IMR-90 (cell line): ENCODE results near the gene ALOX12.

Source experiments
- CEBPB ChIP-seq: IDR thresholded peaks from 2 replicates; pipeline ENCODE4 v1.6.1; 2012; ENCODE audit warnings: low read depth, low read length, improper control_type of control experiment
- CHD1 ChIP-seq: IDR thresholded peaks from 2 replicates; pipeline ENCODE4 v1.6.1; 2012; ENCODE audit warnings: low read depth, low read length, improper control_type of control experiment
- FOS ChIP-seq: fragments of 150-350 bp; IDR thresholded peaks from 2 replicates; pipeline ENCODE4 v1.6.1; 2016; ENCODE audit warnings: low read depth, low read length
- MAFK ChIP-seq: IDR thresholded peaks from 2 replicates; pipeline ENCODE4 v1.6.1; 2012; ENCODE audit warnings: low read depth, low read length, improper control_type of control experiment
- MAZ ChIP-seq: IDR thresholded peaks from 2 replicates; pipeline ENCODE4 v1.6.1; 2012; ENCODE audit warnings: low read depth, mild to moderate bottlenecking, low read length, improper control_type of control experiment, moderate library complexity, borderline replicate concordance
- MXI1 ChIP-seq: IDR thresholded peaks from 2 replicates; pipeline ENCODE4 v1.6.1; 2012; ENCODE audit warnings: low read depth, mild to moderate bottlenecking, low read length, moderate library complexity, borderline replicate concordance
- POLR2A ChIP-seq: IDR thresholded peaks from 2 replicates; pipeline ENCODE4 v1.6.1; 2012; ENCODE audit warnings: mild to moderate bottlenecking, low read depth, low read length
- RAD21 ChIP-seq: IDR thresholded peaks from 2 replicates; pipeline ENCODE4 v1.6.1; 2012; ENCODE audit warnings: low read length, improper control_type of control experiment
- RCOR1 ChIP-seq: IDR thresholded peaks from 2 replicates; pipeline ENCODE4 v1.6.1; 2012; ENCODE audit warnings: mild to moderate bottlenecking, low read length, improper control_type of control experiment; ENCODE audit not compliant: insufficient replicate concordance
- RFX5 ChIP-seq: IDR thresholded peaks from 2 replicates; pipeline ENCODE4 v1.8.0; 2012; ENCODE audit warnings: low read depth, mild to moderate bottlenecking, low read length, moderate library complexity
- SMC3 ChIP-seq: fragments of 150-350 bp; IDR thresholded peaks from 2 replicates; pipeline ENCODE4 v1.6.1; 2016; ENCODE audit warnings: low read depth, mild to moderate bottlenecking, antibody characterized with exemption, low read length, moderate library complexity
- TF ChIP-seq, protein P1 (sequence below): conservative IDR thresholded peaks from 2 replicates; pipeline ENCODE4 v1.5.1; 2012; ENCODE audit warnings: mild to moderate bottlenecking, low read depth, low read length, improper control_type of control experiment
- TF ChIP-seq, protein P2 (sequence below): fragments of 150-350 bp; IDR thresholded peaks from 2 replicates; pipeline ENCODE4 v1.6.1; 2017; ENCODE audit warnings: mild to moderate bottlenecking, antibody characterized with exemption, low read length, low read depth

- TF ChIP-seq POLR2A: no peak
- TF ChIP-seq RCOR1: no peak
- TF ChIP-seq, protein P1, sequence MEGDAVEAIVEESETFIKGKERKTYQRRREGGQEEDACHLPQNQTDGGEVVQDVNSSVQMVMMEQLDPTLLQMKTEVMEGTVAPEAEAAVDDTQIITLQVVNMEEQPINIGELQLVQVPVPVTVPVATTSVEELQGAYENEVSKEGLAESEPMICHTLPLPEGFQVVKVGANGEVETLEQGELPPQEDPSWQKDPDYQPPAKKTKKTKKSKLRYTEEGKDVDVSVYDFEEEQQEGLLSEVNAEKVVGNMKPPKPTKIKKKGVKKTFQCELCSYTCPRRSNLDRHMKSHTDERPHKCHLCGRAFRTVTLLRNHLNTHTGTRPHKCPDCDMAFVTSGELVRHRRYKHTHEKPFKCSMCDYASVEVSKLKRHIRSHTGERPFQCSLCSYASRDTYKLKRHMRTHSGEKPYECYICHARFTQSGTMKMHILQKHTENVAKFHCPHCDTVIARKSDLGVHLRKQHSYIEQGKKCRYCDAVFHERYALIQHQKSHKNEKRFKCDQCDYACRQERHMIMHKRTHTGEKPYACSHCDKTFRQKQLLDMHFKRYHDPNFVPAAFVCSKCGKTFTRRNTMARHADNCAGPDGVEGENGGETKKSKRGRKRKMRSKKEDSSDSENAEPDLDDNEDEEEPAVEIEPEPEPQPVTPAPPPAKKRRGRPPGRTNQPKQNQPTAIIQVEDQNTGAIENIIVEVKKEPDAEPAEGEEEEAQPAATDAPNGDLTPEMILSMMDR: no peak
- TF ChIP-seq CEBPB: no peak
- TF ChIP-seq, protein P2, sequence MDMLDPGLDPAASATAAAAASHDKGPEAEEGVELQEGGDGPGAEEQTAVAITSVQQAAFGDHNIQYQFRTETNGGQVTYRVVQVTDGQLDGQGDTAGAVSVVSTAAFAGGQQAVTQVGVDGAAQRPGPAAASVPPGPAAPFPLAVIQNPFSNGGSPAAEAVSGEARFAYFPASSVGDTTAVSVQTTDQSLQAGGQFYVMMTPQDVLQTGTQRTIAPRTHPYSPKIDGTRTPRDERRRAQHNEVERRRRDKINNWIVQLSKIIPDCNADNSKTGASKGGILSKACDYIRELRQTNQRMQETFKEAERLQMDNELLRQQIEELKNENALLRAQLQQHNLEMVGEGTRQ: no peak
- no peak for TF ChIP-seq MXI1
- no peak for TF ChIP-seq RAD21
- TF ChIP-seq MAFK: no peak
- no peak for TF ChIP-seq CHD1
- TF ChIP-seq MAZ: no peak
- no peak for TF ChIP-seq RFX5
- TF ChIP-seq SMC3: no peak
- TF ChIP-seq FOS: no peak
Observed at GRCh38 chr17:6948562-6948961, 47.3 kb upstream of the ALOX12 start.
